ENCODE data around the gene BTG3. TPM values are rescaled to one million over a fixed set of nuclear protein-coding genes. Genes with fewer than 3 reads are reported as not detected.

The BTG3 gene
- total and polyA plus RNA-seq, 9 of the 15 experiments (the other 6 are each of a cell fraction or from before 2014, with no cell fraction given): 11.7 to 43.0 (median 29.7) TPM

- Histone ChIP-seq H3K27me3 (ENCODE audit: control insufficient read depth in 2 of 2, insufficient read depth in 2 of 2, low read length in 2 of 2) (no peaks in the 10 kb centered on the region; a peak in 1 of 5 replicates), H3K27ac (ENCODE audit: extremely low read depth, low read depth, low read length) (no peak overlapping the region), H3K9me3 (replicated peaks; ENCODE audit: control insufficient read depth, insufficient read depth, low read depth, low read length) (no peaks in the 10 kb centered on the region), H3K9ac (ENCODE audit: insufficient read depth in 1 of 2, low read depth in 2 of 2, low read length in 2 of 2) (no peak overlapping the region), H3K4me3 (no peak overlapping the region), H3K4me2 (ENCODE audit: insufficient read depth, low read length) (no peak overlapping the region), H3K4me1 (replicated peaks in 1 of 2; ENCODE audit: control insufficient read depth in 2 of 2, insufficient read depth in 2 of 2, low read length in 2 of 2) (no peaks in the 10 kb centered on the region), H2AFZ (ENCODE audit: low read depth, low read length) (no peak overlapping the region), H3K9me1 (ENCODE audit: control insufficient read depth, insufficient read depth, low read length) (no peaks in the 10 kb centered on the region), H4K20me1 (replicated peaks; ENCODE audit: control insufficient read depth, insufficient read depth, low read length) (no peaks in the 10 kb centered on the region), H3K36me3 (ENCODE audit: control insufficient read depth, insufficient read depth, low read length) (no peaks in the 10 kb centered on the region), H3K79me2 (ENCODE audit: control insufficient read depth, insufficient read depth, low read length) (no peaks in the 10 kb centered on the region)
- ChIA-PET POLR2A (interaction anchor here (1.0 kb wide), 1 partner anchor 9 kb away, joined by 3 read pairs; no protein-coding TSS in a partner anchor), CTCF (ENCODE audit: low intra/inter-chr PET ratio) (interaction anchor here (1.5 kb wide), 1 partner anchor 167 kb away, joined by 4 read pairs; no protein-coding TSS in a partner anchor)
- no peak for FAIRE-seq
- intact Hi-C loops (cut with micrococcal nuclease): loop anchor here (10.0 kb wide), 1 partner anchor 169 kb away; no protein-coding TSS in a partner anchor
- no peak for TF ChIP-seq MCM7 (IDR thresholded peaks at IDR 0.05)
- no peak for TF ChIP-seq HEY1 (CRISPR knock-in tag; IDR thresholded peaks at IDR 0.05; ENCODE audit: borderline replicate concordance)
- TF ChIP-seq NCOA1 (IDR thresholded peaks at IDR 0.05; ENCODE audit: low read depth): no peak
- TF ChIP-seq KDM4B (IDR thresholded peaks at IDR 0.05; ENCODE audit: borderline replicate concordance in 2 of 2, low read depth in 1 of 2): no peak
- TF ChIP-seq MITF (IDR thresholded peaks at IDR 0.05): no peak
- no peak for TF ChIP-seq GMEB1 (CRISPR knock-in tag; IDR thresholded peaks at IDR 0.05)
- TF ChIP-seq SPI1 (IDR thresholded peaks at IDR 0.05; ENCODE audit: borderline replicate concordance, low read depth, low read length): no peak
- TF ChIP-seq MIER1 (IDR thresholded peaks at IDR 0.05; ENCODE audit: low read depth): no peak
- no peak for TF ChIP-seq ZNF551 (CRISPR knock-in tag; IDR thresholded peaks at IDR 0.05)
- TF ChIP-seq POLR2AphosphoS5 (IDR thresholded peaks at IDR 0.05; ENCODE audit: control insufficient read depth, insufficient read depth, low read depth, low read length): no peak
- TF ChIP-seq ZNF3 (CRISPR knock-in tag; IDR thresholded peaks at IDR 0.05): no peak
- no peak for TF ChIP-seq EP400 (IDR thresholded peaks at IDR 0.05)
- no peak for TF ChIP-seq KAT8 (IDR thresholded peaks at IDR 0.05; ENCODE audit: low read depth)
- no peak for DNase-seq (ENCODE audit: extremely low read depth in 1 of 4, low spot score in 3 of 4)
- ATAC-seq: no peak
- 3% methylated on average over 2 of the region's 2 CpGs for WGBS (ENCODE audit: insufficient coverage, low coverage, missing lambda C conversion rate)
- no TSS peak for BruUV-seq (replicated peaks)
- in situ Hi-C loops (cut with MboI): no loop called here
Observed at GRCh38 chr21:17554120-17554519, 58.6 kb downstream of the BTG3 start.

Measured in K562 (cell line).